Colon (tissue), 2 donors: ENCODE data around the gene BABAM2.
"Not testable (repeated sequence)": the region's sequence is repeated elsewhere in the genome, so short reads cannot be mapped to it uniquely, and the experiment has no call there.

Experiments used
- FAIRE-seq: peaks from 2 replicates; lab custom pipeline; 2012; peaks lifted over from hg19 to GRCh38; lab: Jason Lieb, UNC
- donor health status: control.
- donor health status: control.

BABAM2 gene

GRCh38 chr2:27984153-27984552 lies 93.6 kb downstream of the BABAM2 start:
- no peak for FAIRE-seq

- no peak for FAIRE-seq
Measured at GRCh38 chr2:27988306-27988705, 97.8 kb downstream of the BABAM2 start.

GRCh38 chr2:27988718-27989117 lies 98.2 kb downstream of the BABAM2 start:
- FAIRE-seq, result no peak

- FAIRE-seq, result no peak
Measured at GRCh38 chr2:27989149-27989548, 98.6 kb downstream of the BABAM2 start.

GRCh38 chr2:27990030-27990590 lies 99.6 kb downstream of the BABAM2 start:
- no peak for FAIRE-seq

GRCh38 chr2:27991146-27991545 lies 100.6 kb downstream of the BABAM2 start:
- FAIRE-seq, result no peak

- no peak for FAIRE-seq
Measured at GRCh38 chr2:27992787-27993401, 102.4 kb downstream of the BABAM2 start.

GRCh38 chr2:27993402-27993787 lies 102.9 kb downstream of the BABAM2 start:
- no peak for FAIRE-seq

- no peak for FAIRE-seq
Measured at GRCh38 chr2:27993950-27994728, 103.6 kb downstream of the BABAM2 start.

- no peak for FAIRE-seq
Measured at GRCh38 chr2:27996156-27996922, 105.8 kb downstream of the BABAM2 start.

GRCh38 chr2:28000287-28000686 lies 109.8 kb downstream of the BABAM2 start:
- no peak for FAIRE-seq

GRCh38 chr2:28002181-28002580 lies 111.7 kb downstream of the BABAM2 start:
- no peak for FAIRE-seq

- FAIRE-seq, result no peak
Measured at GRCh38 chr2:28004086-28004485, 113.6 kb downstream of the BABAM2 start.

GRCh38 chr2:28009732-28010131 lies 119.2 kb downstream of the BABAM2 start:
- FAIRE-seq, result no peak

- no peak for FAIRE-seq
Measured at GRCh38 chr2:28011322-28011737, 120.8 kb downstream of the BABAM2 start.

- not testable (repeated sequence) for FAIRE-seq
Measured at GRCh38 chr2:28018474-28018873, 127.9 kb downstream of the BABAM2 start.

GRCh38 chr2:28019521-28019920 lies 129.0 kb downstream of the BABAM2 start:
- not testable (repeated sequence) for FAIRE-seq

- FAIRE-seq, result no peak
Measured at GRCh38 chr2:28021898-28022297, 131.4 kb downstream of the BABAM2 start.

- FAIRE-seq, result no peak
Measured at GRCh38 chr2:28025123-28025522, 134.6 kb downstream of the BABAM2 start.

GRCh38 chr2:28026230-28026629 lies 135.7 kb downstream of the BABAM2 start:
- FAIRE-seq, result not testable (repeated sequence)

GRCh38 chr2:28028025-28028424 lies 137.5 kb downstream of the BABAM2 start:
- FAIRE-seq, result no peak

- FAIRE-seq, result no peak
Measured at GRCh38 chr2:28030600-28030999, 140.1 kb downstream of the BABAM2 start.

- FAIRE-seq, result no peak
Measured at GRCh38 chr2:28032816-28033215, 142.3 kb downstream of the BABAM2 start.
